Measurements from ENCODE around the gene HAAO.

HAAO gene

GRCh38 chr2:42762823-42763804 is 29.3 kb downstream of the HAAO start:
- Mint-ChIP-seq H3K36me3 (ENCODE audit: low read depth) (peaks cover 1% of the 10 kb centered on the region), H3K27me3 (ENCODE audit: low read depth) (no peaks in the 10 kb centered on the region), H3K4me3 (no peak overlapping the region), H3K4me1 (ENCODE audit: low read depth) (peaks cover 2% of the 10 kb centered on the region), H3K9me3 (no peaks in the 10 kb centered on the region), H3K27ac (no peak overlapping the region)
- no peak for DNase-seq (ENCODE audit: low spot score)

GRCh38 chr2:42762155-42762554 is 30.2 kb downstream of the HAAO start:
- Mint-ChIP-seq H3K4me1 (ENCODE audit: low read depth) (peaks cover 2% of the 10 kb centered on the region), H3K27ac (no peak overlapping the region), H3K27me3 (ENCODE audit: low read depth) (no peaks in the 10 kb centered on the region), H3K36me3 (ENCODE audit: low read depth) (peaks cover 1% of the 10 kb centered on the region), H3K4me3 (no peak overlapping the region), H3K9me3 (no peaks in the 10 kb centered on the region)
- DNase-seq (ENCODE audit: low spot score), result no peak

- H3K9me3 Mint-ChIP-seq, result no peaks in the 10 kb centered on the region
- H3K4me3 Mint-ChIP-seq, result no peak overlapping the region
- H3K36me3 Mint-ChIP-seq (ENCODE audit: low read depth), result peaks cover 1% of the 10 kb centered on the region
- DNase-seq (ENCODE audit: low spot score), result no peak
- H3K27ac Mint-ChIP-seq, result no peak overlapping the region
- no peaks in the 10 kb centered on the region for H3K27me3 Mint-ChIP-seq (ENCODE audit: low read depth)
- H3K4me1 Mint-ChIP-seq (ENCODE audit: low read depth), result peaks cover 2% of the 10 kb centered on the region
Measured at GRCh38 chr2:42761554-42761953, 30.8 kb downstream of the HAAO start.

- no peak for DNase-seq (ENCODE audit: low spot score)
- Mint-ChIP-seq H3K36me3 (ENCODE audit: low read depth) (peaks cover 1% of the 10 kb centered on the region), H3K27ac (no peak overlapping the region), H3K4me3 (no peak overlapping the region), H3K9me3 (no peaks in the 10 kb centered on the region), H3K27me3 (ENCODE audit: low read depth) (no peaks in the 10 kb centered on the region), H3K4me1 (ENCODE audit: low read depth) (peaks cover 2% of the 10 kb centered on the region)
Measured at GRCh38 chr2:42758751-42759150, 33.6 kb downstream of the HAAO start.

- DNase-seq (ENCODE audit: low spot score), result no peak
- H3K27me3 Mint-ChIP-seq (ENCODE audit: low read depth), result no peaks in the 10 kb centered on the region
- no peaks in the 10 kb centered on the region for H3K9me3 Mint-ChIP-seq
- no peak overlapping the region for H3K4me3 Mint-ChIP-seq
- peaks cover 2% of the 10 kb centered on the region for H3K4me1 Mint-ChIP-seq (ENCODE audit: low read depth)
- no peak overlapping the region for H3K27ac Mint-ChIP-seq
- peaks cover 1% of the 10 kb centered on the region for H3K36me3 Mint-ChIP-seq (ENCODE audit: low read depth)
Measured at GRCh38 chr2:42757981-42758740, 34.2 kb downstream of the HAAO start.

- Mint-ChIP-seq H3K36me3 (ENCODE audit: low read depth) (no peaks in the 10 kb centered on the region), H3K4me3 (no peak overlapping the region), H3K4me1 (ENCODE audit: low read depth) (peaks cover 3% of the 10 kb centered on the region), H3K9me3 (no peaks in the 10 kb centered on the region), H3K27me3 (ENCODE audit: low read depth) (no peaks in the 10 kb centered on the region), H3K27ac (no peak overlapping the region)
- no peak for DNase-seq (ENCODE audit: low spot score)
Measured at GRCh38 chr2:42756966-42757513, 35.3 kb downstream of the HAAO start.

- no peaks in the 10 kb centered on the region for H3K27me3 Mint-ChIP-seq (ENCODE audit: low read depth)
Measured at GRCh38 chr2:42756150-42756775, 36.1 kb downstream of the HAAO start.

GRCh38 chr2:42755191-42755880 is 37.0 kb downstream of the HAAO start:
- H3K27me3 Mint-ChIP-seq (ENCODE audit: low read depth), result no peaks in the 10 kb centered on the region
- no peak overlapping the region for H3K27ac Mint-ChIP-seq
- H3K4me1 Mint-ChIP-seq (ENCODE audit: low read depth), result peaks cover 8% of the 10 kb centered on the region
- no peaks in the 10 kb centered on the region for H3K9me3 Mint-ChIP-seq
- H3K4me3 Mint-ChIP-seq, result no peak overlapping the region
- no peaks in the 10 kb centered on the region for H3K36me3 Mint-ChIP-seq (ENCODE audit: low read depth)
- no peak for DNase-seq (ENCODE audit: low spot score)

More at GRCh38 chr2:42756150-42756775, 36.1 kb downstream of the HAAO start:
- no peak for DNase-seq (ENCODE audit: low spot score)
- H3K27ac Mint-ChIP-seq, result no peak overlapping the region
- peaks cover 4% of the 10 kb centered on the region for H3K4me1 Mint-ChIP-seq (ENCODE audit: low read depth)
- H3K4me3 Mint-ChIP-seq, result no peak overlapping the region
- H3K9me3 Mint-ChIP-seq, result no peaks in the 10 kb centered on the region
- H3K36me3 Mint-ChIP-seq (ENCODE audit: low read depth), result no peaks in the 10 kb centered on the region

- no peak for DNase-seq (ENCODE audit: low spot score)
- Mint-ChIP-seq H3K9me3 (no peaks in the 10 kb centered on the region), H3K36me3 (ENCODE audit: low read depth) (no peaks in the 10 kb centered on the region), H3K4me1 (ENCODE audit: low read depth) (peaks cover 8% of the 10 kb centered on the region), H3K27ac (no peak overlapping the region), H3K4me3 (no peak overlapping the region), H3K27me3 (ENCODE audit: low read depth) (no peaks in the 10 kb centered on the region)
Measured at GRCh38 chr2:42754776-42755140, 37.6 kb downstream of the HAAO start.

- H3K4me3 Mint-ChIP-seq, result no peak overlapping the region
- H3K27ac Mint-ChIP-seq, result no peak overlapping the region
Measured at GRCh38 chr2:42754021-42754775, 38.2 kb downstream of the HAAO start.

GRCh38 chr2:42752816-42753813 is 39.3 kb downstream of the HAAO start:
- Mint-ChIP-seq H3K27ac (no peak overlapping the region), H3K4me3 (no peak overlapping the region), H3K4me1 (ENCODE audit: low read depth) (peaks cover 6% of the 10 kb centered on the region), H3K36me3 (ENCODE audit: low read depth) (no peaks in the 10 kb centered on the region), H3K9me3 (no peaks in the 10 kb centered on the region), H3K27me3 (ENCODE audit: low read depth) (no peaks in the 10 kb centered on the region)
- DNase-seq (ENCODE audit: low spot score), result no peak

More at GRCh38 chr2:42754021-42754775, 38.2 kb downstream of the HAAO start:
- no peaks in the 10 kb centered on the region for H3K9me3 Mint-ChIP-seq
- no peak for DNase-seq (ENCODE audit: low spot score)
- H3K4me1 Mint-ChIP-seq (ENCODE audit: low read depth), result peaks cover 8% of the 10 kb centered on the region
- no peaks in the 10 kb centered on the region for H3K36me3 Mint-ChIP-seq (ENCODE audit: low read depth)
- no peaks in the 10 kb centered on the region for H3K27me3 Mint-ChIP-seq (ENCODE audit: low read depth)

- Mint-ChIP-seq H3K9me3 (no peaks in the 10 kb centered on the region), H3K36me3 (ENCODE audit: low read depth) (no peaks in the 10 kb centered on the region), H3K27me3 (ENCODE audit: low read depth) (no peaks in the 10 kb centered on the region), H3K4me3 (no peak overlapping the region), H3K4me1 (ENCODE audit: low read depth) (peaks cover 6% of the 10 kb centered on the region), H3K27ac (no peak overlapping the region)
- no peak for DNase-seq (ENCODE audit: low spot score)
Measured at GRCh38 chr2:42752314-42752713, 40.1 kb downstream of the HAAO start.

Data from T-helper 2 cell treated with Interferon-gamma antibody and Interleukin-4, amounts not matched to agents 5 μg/mL and 100 μg/mL, for 36 hours (primary cell).